Thyroid gland (tissue), 4 donors: Measurements from ENCODE around the gene UPB1. TPM values are rescaled to one million over a fixed set of nuclear protein-coding genes. Genes with fewer than 3 reads are reported as not detected.

Experiments used
- DNase-seq, 2 donors: peaks; one replicate each; pipeline ENCODE4 v3.0.0-alpha.2; 2019
- H3K27ac ChIP-seq, 3 donors: fragments of 200-600 bp; sonication (generic); 1 replicate in 2 of 3; 2 replicates in 1 of 3; pipeline ENCODE4 v1.5.1; 2016 to 2019; ENCODE audit warnings: mild to moderate bottlenecking in 1 of 3, moderate library complexity in 1 of 3
- H3K27me3 ChIP-seq: fragments of 200-600 bp; sonication (generic); one replicate; pipeline ENCODE4 v1.5.1; 2019
- H3K36me3 ChIP-seq, 2 donors: fragments of 200-600 bp; sonication (generic); one replicate each; pipeline ENCODE4 v1.5.1; 2016 to 2019
- H3K4me1 ChIP-seq, 2 donors: fragments of 200-600 bp; sonication (generic); one replicate each; pipeline ENCODE4 v1.5.1; 2017 to 2019
- H3K4me3 ChIP-seq, 3 donors: fragments of 200-600 bp; sonication (generic); replicated peaks in 1 of 3; 1 replicate in 2 of 3; 2 replicates in 1 of 3; pipeline ENCODE4 v1.5.1; 2016; ENCODE audit warnings: mild to moderate bottlenecking in 1 of 3
- H3K9me3 ChIP-seq: fragments of 200-600 bp; sonication (generic); one replicate; pipeline ENCODE4 v1.5.1; 2017
- CTCF ChIP-seq, 6 experiments: fragments of 200-600 bp in 3 of 6; fragments of 450-650 bp in 3 of 6; sonication (generic) in 3 of 6; IDR thresholded peaks; one replicate each; pipeline ENCODE4 v1.5.1; 2016 to 2019; ENCODE audit warnings: antibody characterized with exemption in 6 of 6, mild to moderate bottlenecking in 2 of 6, inconsistent platforms in 1 of 6, moderate library complexity in 1 of 6
- POLR2A ChIP-seq, 2 donors: fragments of 450-650 bp; IDR thresholded peaks; one replicate each; pipeline ENCODE4 v1.6.1; 2017; ENCODE audit warnings: antibody characterized with exemption in 2 of 2, mild to moderate bottlenecking in 2 of 2, moderate library complexity in 1 of 2
- WGBS, 2 donors: methylation state at CpG; one replicate each; pipeline ENCODE4 v1.1.5; 2017; 5-methylcytosine and 5-hydroxymethylcytosine counted together
- intact Hi-C: fragments of 100-400 bp; cut with DNase I; formaldehyde crosslinking; loops from one replicate; pipeline ENCODE4 v1.15.1; 2023
- total RNA-seq, 4 donors: library from RNA; depleted of rRNA; stranded (reverse); fragments of >200 nt; gene quantifications; one replicate each; pipeline ENCODE4 v1.2.3, GENCODE V29; 2016

UPB1 gene
- total RNA-seq, 4 donors from 2014 or later: not detected

DNA sequence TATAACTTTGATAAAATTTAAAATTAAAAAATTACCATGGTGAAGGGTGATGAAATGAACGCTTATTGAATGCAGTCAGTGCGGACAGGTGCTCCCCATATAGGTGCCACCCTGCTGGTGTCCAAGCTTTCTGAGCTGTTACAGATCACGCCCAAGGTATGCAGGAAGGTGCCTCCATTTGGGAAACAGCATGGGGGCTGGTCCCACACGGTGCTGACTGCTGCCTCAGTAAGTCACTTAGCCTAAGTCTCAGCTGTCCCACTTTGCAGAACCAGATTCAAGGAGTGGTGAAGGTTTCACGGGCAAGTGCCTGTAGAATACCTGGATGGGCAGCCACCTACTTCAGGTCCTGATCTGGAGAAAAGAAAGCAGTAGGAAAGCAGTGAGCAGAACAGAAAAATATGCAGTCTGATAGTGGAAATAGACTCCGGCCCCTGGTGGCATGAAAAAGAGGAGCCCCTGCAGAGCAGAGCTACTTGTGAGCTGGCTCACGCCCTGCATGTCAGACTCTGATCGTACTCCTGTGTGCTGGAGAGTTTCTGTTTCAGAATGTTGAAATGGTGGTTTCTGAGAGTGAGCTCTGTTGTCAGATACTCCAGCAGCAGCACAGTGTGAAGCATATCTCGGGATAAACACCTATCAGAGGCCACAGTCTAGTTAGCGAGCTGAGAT, 34.6 kb upstream of the UPB1 start:
- 48% methylated on average over 10 of the region's 10 CpGs for WGBS, 2 donors
- intact Hi-C loops: no loop called here
- TF ChIP-seq POLR2A (IDR thresholded peaks at IDR 0.05): no peak
- no peak for TF ChIP-seq CTCF (IDR thresholded peaks at IDR 0.05)
- Histone ChIP-seq H3K36me3 (no peaks in the 10 kb centered on the region), H3K4me1 (peaks cover 0 to 17% of the 10 kb centered on the region in 2 donors), H3K27ac (peak overlapping the region in 1 of 3 donors; percentile 34), H3K4me3 (no peak overlapping the region), H3K9me3 (no peaks in the 10 kb centered on the region), H3K27me3 (no peaks in the 10 kb centered on the region)
- DNase-seq: peak; percentile 29 to 39

DNA sequence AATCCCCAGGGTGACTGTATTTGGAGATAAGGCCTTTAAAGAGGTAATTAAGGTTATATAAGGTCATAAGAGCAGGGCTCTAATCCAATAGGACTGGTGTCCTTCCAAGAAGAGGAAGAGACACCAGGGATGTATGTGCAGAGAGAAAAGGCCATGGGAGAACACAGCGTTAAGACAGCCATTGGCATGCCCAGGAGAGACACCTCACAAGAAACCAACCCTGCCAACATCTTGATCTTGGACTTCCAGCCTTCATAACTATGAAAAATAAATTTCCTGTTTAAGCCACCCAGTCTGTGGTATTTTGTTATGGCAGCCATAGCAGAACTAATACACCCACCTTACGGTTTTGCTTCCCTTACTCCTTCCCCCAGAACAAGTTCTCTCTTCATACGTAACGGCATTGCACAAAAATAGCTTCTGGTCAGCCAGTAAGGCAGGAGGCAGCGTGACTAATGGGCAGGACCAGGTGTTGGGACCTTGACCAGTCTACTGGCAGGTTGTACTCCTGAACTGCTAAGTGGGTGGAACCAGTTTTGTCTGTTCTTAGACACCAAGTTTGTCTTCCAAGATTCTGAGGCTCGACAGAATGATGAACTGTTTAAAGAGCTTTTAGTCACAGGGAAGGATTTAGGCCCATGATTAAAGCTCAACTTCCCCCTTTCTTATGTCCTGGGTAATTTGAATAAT, 31.9 kb upstream of the UPB1 start:
- intact Hi-C loops: no loop called here
- H3K9me3 ChIP-seq: no peaks in the 10 kb centered on the region
- TF ChIP-seq POLR2A (IDR thresholded peaks at IDR 0.05) (no peak), CTCF (IDR thresholded peaks at IDR 0.05) (no peak)
- DNase-seq: peak; percentile 47 to 54
- 75% methylated on average over 6 of the region's 6 CpGs for WGBS, 2 donors
- H3K4me1 ChIP-seq: peaks cover 19 to 36% of the 10 kb centered on the region in 2 donors
- H3K27me3 ChIP-seq: no peaks in the 10 kb centered on the region
- no peaks in the 10 kb centered on the region for H3K36me3 ChIP-seq
- H3K27ac ChIP-seq: no peak overlapping the region
- no peak overlapping the region for H3K4me3 ChIP-seq

DNA sequence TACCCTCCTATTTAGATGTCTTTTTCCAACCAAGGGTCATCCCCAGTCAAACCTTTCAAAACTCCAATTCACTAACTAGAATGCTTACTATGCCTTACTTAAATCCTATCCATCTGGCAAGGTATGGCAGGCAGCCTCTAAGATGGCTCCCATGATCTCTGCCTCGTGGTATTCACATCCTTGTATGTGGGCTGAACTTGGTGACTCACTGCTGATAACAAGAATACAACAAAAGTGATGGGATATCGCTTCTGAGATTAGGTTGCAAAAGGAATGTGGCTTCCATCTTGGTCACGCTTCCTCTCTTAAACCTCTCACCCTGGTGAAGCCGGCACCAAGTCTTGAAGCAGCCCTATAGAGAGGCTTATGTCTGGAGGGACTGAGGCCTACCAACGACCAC, 29.6 kb upstream of the UPB1 start:
- no peaks in the 10 kb centered on the region for H3K36me3 ChIP-seq
- 64 to 69% methylated on average over 5 of the region's 5 CpGs for WGBS, 2 donors
- intact Hi-C loops: no loop called here
- no peaks in the 10 kb centered on the region for H3K9me3 ChIP-seq
- H3K4me1 ChIP-seq: peaks cover 19 to 28% of the 10 kb centered on the region in 2 donors
- H3K4me3 ChIP-seq: no peak overlapping the region
- no peak for DNase-seq
- peak overlapping the region; percentile 58 to 81 (median 69) for H3K27ac ChIP-seq
- TF ChIP-seq POLR2A (IDR thresholded peaks at IDR 0.05) (no peak), CTCF (IDR thresholded peaks at IDR 0.05) (no peak)
- no peaks in the 10 kb centered on the region for H3K27me3 ChIP-seq

GRCh38 chr22:24465975-24466374, 29.2 kb upstream of the UPB1 start:
- no peak for DNase-seq
- Histone ChIP-seq H3K4me1 (peaks cover 19 to 28% of the 10 kb centered on the region in 2 donors), H3K27ac (peak overlapping the region; percentile 58 to 81 (median 69)), H3K36me3 (no peaks in the 10 kb centered on the region), H3K27me3 (no peaks in the 10 kb centered on the region), H3K4me3 (no peak overlapping the region), H3K9me3 (no peaks in the 10 kb centered on the region)
- WGBS, 2 donors: 84 to 88% methylated on average over 3 of the region's 3 CpGs
- intact Hi-C loops: no loop called here
- TF ChIP-seq POLR2A (IDR thresholded peaks at IDR 0.05) (no peak), CTCF (IDR thresholded peaks at IDR 0.05) (no peak)

DNA sequence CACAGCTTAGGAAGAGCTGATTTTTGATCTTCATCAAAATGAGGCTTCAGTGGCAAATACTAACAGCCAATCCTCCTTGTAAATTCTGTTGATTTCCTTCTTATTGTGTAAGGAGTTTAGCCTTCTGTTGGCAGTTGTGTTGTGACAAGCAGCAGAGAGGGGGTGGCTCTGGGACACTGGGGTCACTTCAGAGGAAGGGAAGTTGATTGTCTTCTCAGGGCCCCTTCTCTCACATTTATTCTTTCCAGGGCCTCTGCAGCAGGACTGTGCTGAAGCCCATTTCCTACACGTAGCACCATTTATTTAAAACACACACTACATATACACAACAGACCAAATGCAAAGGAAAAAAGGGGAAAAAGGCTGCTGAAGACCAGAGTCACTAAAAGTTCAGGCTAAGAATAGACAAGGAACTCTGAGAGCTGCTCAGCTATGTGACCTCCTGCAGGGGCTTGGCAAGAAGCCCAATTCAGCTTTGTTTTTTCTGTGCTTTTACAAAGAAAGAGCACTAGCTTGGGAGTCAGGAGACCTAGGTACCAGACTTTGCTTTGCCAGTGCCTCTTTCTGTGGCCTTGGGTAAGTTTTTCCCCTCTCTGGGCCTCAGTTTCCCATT, 28.3 kb upstream of the UPB1 start:
- WGBS, 2 donors: 6 to 15% methylated on average over 1 of the region's 1 CpG
- peak; percentile 70 to 75 for DNase-seq
- Histone ChIP-seq H3K27me3 (no peaks in the 10 kb centered on the region), H3K36me3 (no peaks in the 10 kb centered on the region), H3K4me3 (no peak overlapping the region), H3K4me1 (peaks cover 19 to 37% of the 10 kb centered on the region in 2 donors), H3K9me3 (no peaks in the 10 kb centered on the region), H3K27ac (peak overlapping the region; percentile 58 to 81 (median 69))
- intact Hi-C loops: no loop called here
- no peak for TF ChIP-seq CTCF (IDR thresholded peaks at IDR 0.05)
- no peak for TF ChIP-seq POLR2A (IDR thresholded peaks at IDR 0.05)
